GM18511 (cell line): ENCODE results near the gene DPH3.

Source experiments
- ATAC-seq: cut with Tn5 transposase; IDR thresholded peaks from one replicate; pipeline ENCODE4 v1.9.1; 2021; ENCODE audit warnings: mild to moderate bottlenecking, moderate library complexity; ENCODE audit not compliant: unreplicated experiment

Gene DPH3

DNA sequence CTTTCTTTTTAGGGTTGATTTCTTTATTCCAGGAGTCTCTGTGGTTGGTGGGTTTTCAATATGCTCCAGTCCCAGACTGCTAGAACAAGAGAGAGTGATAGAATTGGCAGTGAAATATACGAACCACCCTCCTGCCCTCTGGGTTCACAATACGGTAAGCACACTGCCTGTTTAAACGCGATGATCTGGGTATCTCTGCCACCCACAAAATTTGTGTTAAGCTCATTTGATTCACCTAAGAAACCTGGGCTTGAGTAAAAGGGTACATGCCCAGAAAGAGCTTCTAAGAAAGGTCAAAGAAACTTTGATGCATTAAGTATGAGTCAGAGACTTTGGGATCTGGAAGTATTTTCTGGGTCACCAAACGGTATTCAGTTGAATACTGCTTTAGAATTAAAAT, 30.1 kb upstream of the DPH3 start:
- ATAC-seq = no peak

DNA sequence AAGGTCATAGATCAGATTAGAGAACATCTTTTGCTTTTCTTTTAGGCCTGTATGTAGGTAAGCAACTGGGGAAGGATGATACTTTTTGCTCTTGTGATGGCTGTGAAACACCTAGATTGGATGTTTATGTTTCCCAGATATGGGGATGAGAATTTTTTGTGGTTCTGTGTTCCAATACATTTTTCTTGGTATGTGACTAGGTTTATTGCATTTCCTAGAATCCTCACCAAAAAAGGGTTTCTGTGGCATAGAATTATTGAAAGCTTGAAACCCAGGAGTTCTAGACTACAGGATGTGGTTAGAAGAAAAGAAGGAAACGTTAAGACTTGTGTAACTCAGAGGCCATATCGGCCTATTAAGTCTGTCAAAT, 26.1 kb upstream of the DPH3 start:
- peak; percentile 43 for ATAC-seq

DNA sequence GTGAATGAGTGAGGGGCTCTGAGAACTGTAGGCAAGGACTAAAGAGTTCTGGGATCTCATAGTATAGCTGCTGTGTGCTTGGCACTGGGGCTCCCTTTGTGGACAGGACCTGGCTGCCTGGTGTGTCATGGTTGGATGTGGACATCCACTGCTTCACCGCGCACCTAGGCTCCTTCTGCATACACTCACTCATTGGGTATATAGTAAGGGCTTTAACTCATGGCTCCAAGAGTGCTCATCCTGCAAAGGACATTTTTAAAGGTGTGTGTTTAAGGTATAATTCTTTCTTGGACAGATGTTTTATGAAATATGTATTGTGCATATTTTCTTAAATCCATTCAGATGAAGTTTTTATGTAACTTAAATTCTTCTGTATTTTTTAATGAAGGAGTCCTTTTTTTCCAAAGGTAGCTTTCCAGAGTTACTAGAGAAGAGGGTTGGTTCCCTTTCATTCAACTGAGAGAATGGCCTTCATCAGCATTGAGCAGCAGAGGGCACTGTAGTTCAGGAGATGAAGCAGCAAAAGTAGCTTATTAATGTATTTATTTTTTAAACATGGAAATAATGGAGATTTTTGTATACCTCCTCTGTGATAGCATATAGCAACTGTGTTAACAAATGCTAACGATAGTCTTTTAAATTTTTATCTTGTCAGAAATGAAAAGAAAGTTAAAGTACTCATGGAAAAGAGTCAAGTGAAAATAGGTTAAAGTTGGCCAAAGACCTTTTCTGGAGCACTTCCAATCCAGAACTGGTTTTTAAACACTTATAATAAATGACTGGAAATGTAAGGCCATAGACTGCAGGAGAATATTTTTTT, 25.5 kb upstream of the DPH3 start:
- peak; percentile 48 for ATAC-seq

DNA sequence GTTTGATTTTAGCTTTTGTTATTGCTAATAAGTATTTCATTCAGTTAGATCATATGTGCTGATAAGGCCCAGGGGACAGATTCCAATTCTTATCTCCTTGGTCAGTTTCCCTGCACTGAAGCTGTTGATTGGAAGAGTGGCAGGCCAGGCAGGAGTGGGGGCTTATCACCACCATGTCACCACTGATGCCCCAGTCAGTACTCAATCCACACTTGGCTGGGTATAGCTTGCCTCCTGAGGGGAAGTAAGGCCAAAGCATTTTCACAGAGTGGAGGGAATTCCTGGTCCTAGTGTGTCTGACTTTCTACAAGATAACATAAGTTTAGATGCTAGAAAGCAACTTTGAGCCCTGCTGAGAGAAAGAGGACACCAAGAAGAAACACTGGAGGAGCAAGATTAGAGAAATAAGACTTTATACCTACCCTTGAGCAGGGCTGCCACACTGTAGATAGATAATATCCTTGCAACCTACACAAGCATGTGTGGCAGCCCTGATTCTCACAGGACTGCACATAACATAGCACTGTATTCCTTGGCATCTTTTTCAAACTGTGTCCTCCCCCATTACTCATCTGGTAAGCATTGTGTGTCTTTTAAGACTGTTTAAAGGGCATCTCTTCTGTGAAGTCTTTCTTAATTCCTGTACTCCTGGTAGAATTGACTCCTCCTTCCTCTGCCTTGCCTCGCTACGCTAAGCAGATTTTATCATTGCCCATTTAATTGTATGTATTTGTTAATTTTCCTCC, 24.6 kb upstream of the DPH3 start:
- no peak for ATAC-seq

DNA sequence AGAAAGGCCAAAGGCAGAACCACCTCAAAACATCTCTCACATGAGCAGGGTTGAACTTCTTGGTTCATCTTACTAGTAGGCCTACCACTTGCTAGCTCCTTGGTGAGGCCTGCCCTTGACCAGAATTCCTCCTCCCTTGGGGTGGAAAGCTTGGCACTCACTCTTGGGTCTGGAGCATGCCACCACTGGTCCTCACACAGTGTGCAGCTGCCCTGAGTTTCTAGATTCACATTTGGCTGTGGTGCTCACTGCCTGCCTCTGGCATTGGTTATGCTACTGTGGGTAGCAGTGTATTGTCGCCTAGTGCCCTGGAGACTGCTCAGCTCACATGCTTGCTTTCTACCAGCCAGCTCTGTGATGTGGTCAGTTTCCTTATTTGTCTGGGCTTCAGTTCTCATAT, 23.9 kb upstream of the DPH3 start:
- no peak for ATAC-seq

DNA sequence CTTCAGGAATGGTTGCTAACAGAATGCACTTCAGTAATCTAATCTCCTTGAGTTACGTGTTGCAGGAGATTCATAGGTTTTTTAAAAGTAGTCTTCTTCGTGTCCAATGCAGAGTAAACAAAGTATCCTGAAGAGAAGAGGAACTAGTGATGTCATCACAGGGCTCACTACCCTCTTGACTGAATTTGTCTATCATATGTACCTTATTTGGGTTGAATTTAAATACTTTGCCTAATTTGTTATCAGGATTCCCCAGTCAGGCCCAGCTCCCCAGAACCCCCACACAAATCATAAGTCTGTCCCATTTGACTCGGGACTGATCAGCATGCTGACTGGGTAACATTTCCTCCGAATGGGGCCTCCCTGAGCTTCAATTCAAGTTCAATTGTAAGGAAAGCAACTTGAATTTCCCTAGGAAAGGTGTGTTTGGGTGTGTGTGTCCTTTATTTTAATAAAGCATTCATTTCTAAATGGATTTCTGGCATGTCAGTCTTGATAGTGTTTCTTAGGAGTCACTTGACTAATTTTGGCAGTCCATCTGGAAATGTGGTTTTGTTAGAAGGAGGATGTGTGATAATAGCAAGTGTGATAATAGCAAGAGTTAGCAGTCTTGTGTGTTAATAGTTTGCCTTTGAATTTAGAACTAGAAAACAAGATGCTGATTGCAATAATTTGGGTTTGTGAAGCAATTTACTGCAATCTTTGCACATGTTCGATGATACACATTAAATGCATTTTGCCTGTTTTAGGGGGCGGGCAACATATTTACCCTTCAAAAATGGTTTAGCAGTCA, 22.2 kb upstream of the DPH3 start:
- ATAC-seq = no peak

DNA sequence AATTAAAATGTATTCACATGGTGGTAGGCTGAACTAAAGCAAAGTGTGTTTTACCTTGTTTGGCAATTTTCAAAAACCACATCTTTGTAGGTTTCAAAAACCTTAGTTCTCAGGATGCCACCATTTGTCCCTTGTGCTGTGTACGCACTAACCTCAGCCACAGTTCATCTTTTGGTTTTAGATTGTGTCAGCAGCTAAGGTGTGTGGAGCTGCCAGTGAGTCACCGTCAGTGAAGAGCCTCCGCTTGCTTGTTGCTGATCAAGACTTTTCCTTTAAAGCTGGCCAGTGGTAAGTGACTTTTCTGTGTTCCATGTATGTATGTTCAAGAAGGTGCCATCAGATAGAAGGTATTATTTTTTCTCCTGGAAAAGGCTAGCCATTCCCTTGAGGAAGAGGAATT, 21.4 kb upstream of the DPH3 start:
- peak; percentile 79 for ATAC-seq

DNA sequence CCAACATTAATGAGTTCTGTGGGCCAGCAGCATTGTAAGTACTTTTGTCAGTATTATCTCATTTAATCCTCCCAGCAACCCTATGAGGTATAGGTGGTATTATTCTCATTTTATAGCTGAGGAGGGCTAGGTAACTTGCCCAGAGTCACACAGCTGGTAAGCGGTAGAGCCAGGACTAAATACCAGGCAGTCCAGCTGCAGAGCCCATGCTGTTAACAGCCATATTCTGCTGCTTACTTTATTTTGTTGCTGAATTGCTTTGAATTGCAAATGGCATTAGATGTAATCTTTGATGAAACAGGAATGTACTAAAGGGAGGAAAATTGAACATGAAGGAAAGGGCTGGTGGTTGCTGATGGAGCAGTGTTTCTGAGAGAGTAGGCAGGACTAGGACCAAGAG, 19.9 kb upstream of the DPH3 start:
- ATAC-seq = no peak

DNA sequence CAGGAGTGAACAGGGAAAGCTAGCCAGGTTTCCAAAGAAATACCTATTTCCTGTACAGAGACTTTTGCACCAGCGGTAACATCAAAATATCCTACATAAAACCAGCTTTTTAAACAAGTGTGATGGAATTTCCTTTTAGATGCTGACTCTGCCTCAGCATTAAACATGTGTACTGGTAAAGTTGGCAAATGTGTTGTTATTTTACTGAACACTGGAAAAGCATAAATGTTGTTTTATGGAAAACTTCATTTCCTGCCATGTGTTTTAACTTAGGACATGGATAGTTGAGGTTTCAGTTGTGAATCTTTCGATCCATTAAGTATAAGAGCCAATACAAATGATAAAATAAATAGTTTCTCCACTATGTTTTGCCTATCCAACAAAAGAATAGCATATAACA, 15.9 kb upstream of the DPH3 start:
- ATAC-seq = no peak

DNA sequence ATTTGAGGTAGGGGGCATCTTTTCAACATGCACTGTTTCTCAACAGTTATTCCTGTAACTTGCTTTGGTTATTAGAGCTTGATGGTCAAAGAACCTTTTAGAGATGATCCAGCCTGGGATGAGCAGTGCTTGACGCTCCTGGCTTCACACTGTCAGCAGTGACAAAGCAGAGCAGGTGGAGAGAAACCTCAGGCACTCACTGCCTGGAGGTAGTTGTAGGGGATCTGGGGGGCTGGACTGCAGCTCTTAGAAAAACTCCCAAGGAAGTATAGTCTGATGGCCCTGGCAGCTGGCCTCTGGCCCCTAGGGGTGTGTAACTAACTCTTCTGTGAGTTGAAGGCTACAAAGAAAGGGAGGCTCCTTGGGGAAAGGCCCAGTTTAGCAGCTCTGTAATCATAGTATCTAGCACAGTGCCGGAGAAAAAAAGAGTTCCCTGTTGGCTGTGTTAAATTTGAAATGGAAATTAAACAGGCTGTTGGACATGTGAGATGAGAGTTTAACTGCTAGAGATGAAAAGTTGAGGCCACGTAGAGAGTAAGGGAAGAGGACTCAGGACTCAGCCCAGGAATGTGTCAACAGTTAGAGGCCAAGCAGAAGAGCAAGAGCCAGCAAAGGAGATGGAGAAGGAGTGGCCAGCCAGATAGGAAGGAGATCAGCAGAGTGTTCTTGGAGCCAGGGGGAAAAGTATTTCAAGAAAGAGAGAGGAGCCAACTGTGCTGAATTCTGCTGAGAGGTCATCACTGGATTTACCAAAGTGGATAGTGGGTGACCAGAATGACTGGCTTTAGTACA, 14.5 kb upstream of the DPH3 start:
- ATAC-seq = no peak

DNA sequence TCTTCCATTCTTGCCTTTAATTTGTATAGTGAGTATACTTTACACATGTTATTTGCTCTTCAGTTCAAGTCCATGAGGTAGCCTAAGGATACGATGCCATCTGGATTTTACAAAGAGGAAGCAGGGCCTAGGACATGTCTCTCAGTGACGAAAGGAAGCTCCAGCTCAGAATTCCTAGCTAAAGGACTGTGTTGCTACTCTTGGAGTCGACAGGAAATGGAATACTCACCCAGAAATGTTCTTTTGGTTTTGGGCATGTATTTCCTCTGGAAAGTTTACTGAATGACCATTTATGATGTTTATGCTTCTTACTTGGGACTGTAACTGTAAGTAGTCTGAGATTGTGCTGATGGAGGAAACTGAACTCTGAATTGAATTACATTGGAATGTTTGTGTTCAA, 12.7 kb upstream of the DPH3 start:
- ATAC-seq = no peak

DNA sequence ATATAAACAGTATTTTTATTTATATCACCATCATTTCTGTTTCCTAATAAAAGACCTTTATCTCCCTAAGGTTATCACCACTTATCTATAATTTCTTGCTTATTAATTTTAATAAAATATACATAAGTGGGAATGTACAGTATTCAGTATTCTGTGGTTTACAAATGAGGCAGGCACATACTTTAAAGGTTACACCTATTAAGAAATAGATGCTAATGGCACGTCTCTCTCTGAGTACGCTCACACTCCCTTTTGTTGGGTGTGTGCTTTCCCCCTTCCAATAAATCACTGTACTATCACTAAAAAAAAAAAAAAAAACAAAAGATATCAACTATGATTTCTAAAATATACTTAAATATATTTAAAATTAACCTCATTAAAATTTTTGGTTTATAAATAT, 9.1 kb upstream of the DPH3 start:
- ATAC-seq = no peak

DNA sequence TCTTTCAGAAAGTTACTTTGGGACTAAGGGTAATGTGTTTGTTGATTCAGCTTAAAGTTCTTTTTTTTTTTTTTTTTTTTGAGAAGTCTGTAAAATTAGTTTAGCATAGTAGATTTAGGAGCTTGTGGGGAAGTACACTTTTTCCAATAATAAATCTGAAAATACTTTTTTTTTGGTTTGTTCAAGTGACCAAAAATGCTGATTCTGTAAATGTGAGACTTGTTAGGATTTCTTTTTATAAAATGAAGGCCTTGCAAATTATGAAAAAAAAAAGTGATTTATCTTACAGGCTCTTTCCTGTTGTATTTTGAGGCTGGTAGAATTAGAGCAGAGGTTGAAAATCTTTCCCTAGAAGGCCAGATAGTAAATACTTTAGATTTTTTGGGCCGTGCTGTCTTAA, 7.8 kb upstream of the DPH3 start:
- ATAC-seq = no peak

DNA sequence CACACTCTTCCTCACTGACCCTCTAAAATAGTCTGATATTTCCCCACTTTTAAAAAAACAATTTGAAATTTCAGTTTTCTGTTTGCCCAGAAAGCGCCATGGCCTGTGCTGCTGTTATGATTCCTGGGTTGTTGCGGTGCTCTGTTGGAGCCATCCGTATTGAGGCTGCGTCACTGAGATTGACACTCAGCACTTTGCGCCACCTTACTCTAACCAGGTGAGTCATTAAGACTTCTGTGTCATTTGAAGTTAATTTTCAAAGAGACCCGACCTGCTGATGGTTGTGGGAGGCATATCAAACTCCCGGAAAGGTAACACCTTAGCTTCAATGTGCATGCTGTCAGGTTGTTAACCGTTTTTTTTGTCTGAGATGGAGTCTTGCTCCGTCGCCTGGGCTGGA, 6.1 kb upstream of the DPH3 start:
- ATAC-seq = no peak

DNA sequence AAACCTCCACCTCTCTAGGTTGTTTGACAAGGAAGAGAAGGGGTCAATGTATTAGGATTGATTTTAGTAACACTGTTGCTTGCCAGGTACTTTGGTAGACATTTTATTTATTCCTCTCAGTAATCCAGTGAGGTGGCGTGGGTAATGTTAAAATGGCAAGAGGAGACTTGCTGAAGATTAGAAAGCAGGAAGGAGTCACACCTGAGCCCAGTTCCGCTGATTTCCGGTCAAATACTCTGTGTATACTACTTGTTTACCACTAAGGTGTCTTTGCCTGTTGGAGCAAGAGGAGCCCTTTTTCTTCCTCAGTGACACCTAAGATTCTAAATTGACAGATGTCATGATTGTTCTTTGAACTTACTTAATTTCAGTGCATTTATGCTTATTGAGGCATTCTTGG, 2.0 kb upstream of the DPH3 start:
- ATAC-seq = no peak

DNA sequence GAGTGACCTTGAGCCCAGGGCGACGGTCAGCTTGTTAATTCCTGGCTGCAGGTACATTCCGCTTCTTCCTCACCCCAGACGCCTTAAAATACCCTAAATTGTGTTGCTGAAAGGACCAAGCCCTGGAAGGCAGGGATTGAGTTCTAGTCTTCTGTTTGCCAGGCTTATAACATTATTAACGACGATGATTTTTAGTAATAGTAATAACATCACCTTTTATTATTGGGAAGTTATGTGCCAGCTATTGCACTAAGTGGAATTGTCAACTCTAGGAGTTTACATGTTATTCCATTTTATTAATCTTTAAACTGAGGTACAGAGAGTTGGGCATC, 678 bp upstream of the DPH3 start:
- ATAC-seq = no peak

DNA sequence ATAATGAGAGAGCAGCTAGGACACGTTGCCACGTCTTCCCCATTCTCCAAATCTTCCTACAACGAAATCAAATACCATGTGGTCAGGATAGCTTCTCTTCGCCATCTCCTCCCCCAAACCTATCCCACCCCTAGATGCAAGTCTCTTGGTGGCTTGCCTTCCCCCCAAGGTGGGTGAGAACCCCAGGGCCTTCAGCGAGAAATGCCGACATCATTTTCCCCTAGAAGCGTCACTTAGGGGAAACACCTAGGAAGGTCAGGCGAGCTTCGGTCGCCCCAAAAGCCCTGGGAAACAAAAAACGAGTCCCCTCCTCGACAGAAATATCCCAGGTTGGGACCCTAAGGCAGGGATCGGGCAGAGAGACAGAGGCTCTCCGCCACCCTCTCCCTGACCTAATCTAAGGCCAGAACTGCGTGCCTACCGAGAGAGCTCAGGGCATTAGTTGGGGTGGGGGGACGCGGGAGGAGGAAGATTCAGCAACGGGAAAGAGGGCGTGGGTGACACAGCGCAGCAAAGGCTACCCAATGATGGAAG, 502 bp downstream of the DPH3 start:
- no peak for ATAC-seq

DNA sequence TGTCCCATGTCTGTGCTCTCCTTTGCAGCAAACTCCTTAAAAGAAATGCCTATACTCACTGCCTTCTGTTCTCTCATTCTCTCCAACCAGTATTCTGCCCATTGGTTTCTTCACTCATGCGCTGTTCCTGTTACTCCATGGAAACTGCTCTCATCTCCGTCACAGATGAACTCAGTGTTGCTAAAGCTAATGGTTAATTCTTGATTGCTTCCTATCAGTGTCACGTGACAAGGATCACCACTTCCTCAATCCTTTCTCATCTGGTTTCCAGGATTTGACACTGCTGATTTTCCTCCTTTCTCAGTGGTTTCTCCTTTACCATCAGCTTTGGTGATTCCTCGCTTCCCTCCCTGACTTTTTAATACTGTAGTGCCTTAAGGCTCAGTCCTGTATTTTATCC, 2.6 kb downstream of the DPH3 start:
- ATAC-seq = no peak

DNA sequence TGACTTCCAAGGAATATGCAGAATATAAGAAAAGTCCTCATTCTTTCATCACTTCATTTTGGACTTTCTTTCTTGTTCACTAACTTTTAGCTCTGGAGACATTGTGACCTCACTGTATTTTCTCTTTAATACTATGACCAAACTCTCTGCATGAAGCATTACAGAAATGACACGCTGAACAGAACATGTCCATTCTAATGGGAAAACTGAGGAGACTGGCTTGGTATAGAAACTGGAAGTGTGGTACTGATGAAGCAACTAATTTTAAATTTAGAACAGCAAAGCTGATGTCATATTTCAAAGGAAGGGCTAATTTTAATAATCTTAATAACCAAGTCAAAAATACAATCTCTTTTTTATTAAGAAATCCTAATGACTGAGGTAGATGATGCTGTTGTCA, 4.7 kb downstream of the DPH3 start:
- ATAC-seq = no peak

DNA sequence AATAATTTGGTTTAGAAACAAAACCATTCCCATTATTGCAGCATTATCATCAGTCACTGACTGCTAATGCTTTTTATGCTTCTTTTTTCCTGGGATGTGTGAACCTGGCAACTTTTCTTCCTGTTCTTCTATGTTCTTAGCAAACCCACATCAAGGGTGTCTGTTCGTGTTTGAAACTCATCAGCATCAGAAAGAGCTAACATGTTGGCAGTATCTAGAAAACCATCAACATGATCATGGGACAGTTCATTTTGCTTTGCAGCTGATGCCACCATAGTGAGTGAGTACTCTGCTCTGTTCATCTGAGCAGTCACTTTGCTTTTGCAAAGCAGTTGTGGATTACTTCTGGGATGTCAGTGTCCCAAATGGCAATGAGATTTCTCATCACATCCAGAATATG, 5.9 kb downstream of the DPH3 start:
- no peak for ATAC-seq

DNA sequence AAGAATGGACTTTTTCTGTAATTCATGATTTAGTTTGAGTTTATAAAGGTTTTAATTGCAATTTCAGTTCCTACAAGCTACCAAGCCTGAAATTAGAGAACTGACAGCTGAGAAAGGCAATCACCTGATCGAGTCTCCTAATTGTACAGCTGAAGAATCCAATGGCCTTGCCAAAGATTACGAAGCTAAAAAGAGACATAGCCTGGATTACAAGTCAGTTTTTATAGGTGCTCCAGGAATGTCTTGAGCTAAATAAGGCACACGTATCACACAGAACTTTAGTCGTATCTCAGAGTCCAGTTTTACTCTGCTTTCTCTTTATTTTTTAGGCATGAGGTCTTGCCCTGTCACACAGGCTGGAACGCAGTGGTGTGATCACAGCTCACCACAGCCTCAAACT, 6.6 kb downstream of the DPH3 start:
- no peak for ATAC-seq
